SK-N-SH treated with all-trans-retinoic acid at 6 μM for 48 hours (cell line): ENCODE results near the gene JAML.

Experiments used
- PATZ1 ChIP-seq: fragments of 250-450 bp; sonication (Bioruptor Pico); IDR thresholded peaks from 2 replicates; pipeline ENCODE4 v1.8.0; 2020; ENCODE audit warnings: mild to moderate bottlenecking, moderate library complexity, borderline replicate concordance
- TSHZ2 ChIP-seq: fragments of 250-450 bp; sonication (Bioruptor Pico); IDR thresholded peaks from 2 replicates; pipeline ENCODE4 v1.5.0; 2020; ENCODE audit warnings: mild to moderate bottlenecking, moderate library complexity
- ZFP3 ChIP-seq: fragments of 250-450 bp; sonication (Bioruptor Pico); IDR thresholded peaks from 2 replicates; pipeline ENCODE4 v1.5.0; 2020; ENCODE audit warnings: mild to moderate bottlenecking, moderate library complexity

- no peak for TF ChIP-seq ZFP3 (CRISPR knock-in tag)
- TF ChIP-seq TSHZ2 (CRISPR knock-in tag) = no peak
- no peak for TF ChIP-seq PATZ1
Observed at GRCh38 chr11:118212131-118212725, 12.6 kb downstream of the JAML start.
